Tibial nerve (tissue), 3 donors: ENCODE measurements around the gene GPR158.

ENCODE experiments used
- POLR2A ChIP-seq, 2 donors: fragments of 450-650 bp; IDR thresholded peaks; one replicate each; pipeline ENCODE4 v1.6.1; 2017; ENCODE audit warnings: antibody characterized with exemption in 2 of 2, mild to moderate bottlenecking in 2 of 2, moderate library complexity in 2 of 2
- TF ChIP-seq, protein P1 (sequence below), 5 experiments: fragments of 200-600 bp in 3 of 5; fragments of 450-650 bp in 2 of 5; sonication (generic) in 3 of 5; IDR thresholded peaks; one replicate each; pipeline ENCODE4 v1.5.1; 2016 to 2019; ENCODE audit warnings: antibody characterized with exemption in 5 of 5, mild to moderate bottlenecking in 3 of 5, moderate library complexity in 2 of 5

DNA sequence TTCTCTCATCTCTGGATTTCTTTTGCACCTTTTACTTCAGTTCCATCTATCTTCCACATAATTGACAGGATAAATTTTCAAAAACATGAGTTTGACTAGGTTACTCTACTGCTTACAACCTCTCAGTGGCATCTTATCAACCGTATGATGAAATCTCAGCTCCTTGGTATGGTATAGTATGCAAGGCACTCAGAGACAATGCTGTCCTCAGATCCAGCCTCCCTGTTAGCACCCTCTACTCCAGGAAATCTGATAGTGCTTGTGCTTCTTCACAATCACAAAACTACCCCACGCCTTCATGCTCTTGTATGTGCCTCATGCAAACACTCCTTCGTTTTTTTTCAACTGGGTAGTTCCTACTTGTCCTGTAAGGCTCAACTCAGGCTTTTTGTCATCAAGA, 330.7 kb downstream of the GPR158 start:
- no peak for TF ChIP-seq POLR2A (IDR thresholded peaks at IDR 0.05)
- TF ChIP-seq, protein P1, sequence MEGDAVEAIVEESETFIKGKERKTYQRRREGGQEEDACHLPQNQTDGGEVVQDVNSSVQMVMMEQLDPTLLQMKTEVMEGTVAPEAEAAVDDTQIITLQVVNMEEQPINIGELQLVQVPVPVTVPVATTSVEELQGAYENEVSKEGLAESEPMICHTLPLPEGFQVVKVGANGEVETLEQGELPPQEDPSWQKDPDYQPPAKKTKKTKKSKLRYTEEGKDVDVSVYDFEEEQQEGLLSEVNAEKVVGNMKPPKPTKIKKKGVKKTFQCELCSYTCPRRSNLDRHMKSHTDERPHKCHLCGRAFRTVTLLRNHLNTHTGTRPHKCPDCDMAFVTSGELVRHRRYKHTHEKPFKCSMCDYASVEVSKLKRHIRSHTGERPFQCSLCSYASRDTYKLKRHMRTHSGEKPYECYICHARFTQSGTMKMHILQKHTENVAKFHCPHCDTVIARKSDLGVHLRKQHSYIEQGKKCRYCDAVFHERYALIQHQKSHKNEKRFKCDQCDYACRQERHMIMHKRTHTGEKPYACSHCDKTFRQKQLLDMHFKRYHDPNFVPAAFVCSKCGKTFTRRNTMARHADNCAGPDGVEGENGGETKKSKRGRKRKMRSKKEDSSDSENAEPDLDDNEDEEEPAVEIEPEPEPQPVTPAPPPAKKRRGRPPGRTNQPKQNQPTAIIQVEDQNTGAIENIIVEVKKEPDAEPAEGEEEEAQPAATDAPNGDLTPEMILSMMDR (IDR thresholded peaks at IDR 0.05): no peak
